GM19372 (cell line): ENCODE results near the gene ARMC8.
"Not testable (repeated sequence)": the region's sequence is repeated elsewhere in the genome, so short reads cannot be mapped to it uniquely, and the experiment has no call there.

Source experiments
- ATAC-seq: cut with Tn5 transposase; IDR thresholded peaks from one replicate; pipeline ENCODE4 v1.9.1; 2021; ENCODE audit warnings: mild to moderate bottlenecking, low read depth, moderate library complexity; ENCODE audit not compliant: unreplicated experiment

Gene ARMC8

GRCh38 chr3:138187296-138188012 is at the start of gene ARMC8:
ARMC8 (plus strand) TSS chr3:138187301; CDS start chr3:138187555, 254 bp downstream.
- ATAC-seq = peak; percentile 48

- no peak for ATAC-seq
Observed at GRCh38 chr3:138137861-138138260, 49.2 kb upstream of the ARMC8 start.

GRCh38 chr3:138139691-138140090 is 47.4 kb upstream of the ARMC8 start:
- ATAC-seq = no peak

GRCh38 chr3:138140940-138141339 is 46.2 kb upstream of the ARMC8 start:
- ATAC-seq = no peak

GRCh38 chr3:138142181-138142580 is 44.9 kb upstream of the ARMC8 start:
- not testable (repeated sequence) for ATAC-seq

- ATAC-seq = no peak
Observed at GRCh38 chr3:138148503-138148902, 38.6 kb upstream of the ARMC8 start.

- ATAC-seq = no peak
Observed at GRCh38 chr3:138154534-138154933, 32.6 kb upstream of the ARMC8 start.

GRCh38 chr3:138157743-138158142 is 29.4 kb upstream of the ARMC8 start:
- no peak for ATAC-seq

GRCh38 chr3:138165061-138165460 is 22.0 kb upstream of the ARMC8 start:
- ATAC-seq = no peak

- no peak for ATAC-seq
Observed at GRCh38 chr3:138172625-138173024, 14.5 kb upstream of the ARMC8 start.

GRCh38 chr3:138173769-138174420 is 13.2 kb upstream of the ARMC8 start:
- ATAC-seq = peak; percentile 1

- ATAC-seq = peak; percentile 82
Observed at GRCh38 chr3:138174421-138175131, 12.5 kb upstream of the ARMC8 start, which contains the start of gene DBR1. DBR1 (minus strand) TSS chr3:138174921; CDS start chr3:138174795, 126 bp downstream.

- peak; percentile 64 for ATAC-seq
Observed at GRCh38 chr3:138180375-138181029, 6.6 kb upstream of the ARMC8 start.

- ATAC-seq = no peak
Observed at GRCh38 chr3:138184994-138185393, 2.1 kb upstream of the ARMC8 start.

- ATAC-seq = no peak
Observed at GRCh38 chr3:138186221-138186620, 880 bp upstream of the ARMC8 start.

GRCh38 chr3:138186803-138187295 is 252 bp upstream of the ARMC8 start:
- ATAC-seq = peak; percentile 92

- no peak for ATAC-seq
Observed at GRCh38 chr3:138188013-138188730, 1.1 kb downstream of the ARMC8 start.

- no peak for ATAC-seq
Observed at GRCh38 chr3:138195481-138195880, 8.4 kb downstream of the ARMC8 start.

- no peak for ATAC-seq
Observed at GRCh38 chr3:138196023-138196422, 8.9 kb downstream of the ARMC8 start.

GRCh38 chr3:138197058-138197457 is 10.0 kb downstream of the ARMC8 start:
- no peak for ATAC-seq
